Measurements from ENCODE around the gene MIPOL1.

DNA sequence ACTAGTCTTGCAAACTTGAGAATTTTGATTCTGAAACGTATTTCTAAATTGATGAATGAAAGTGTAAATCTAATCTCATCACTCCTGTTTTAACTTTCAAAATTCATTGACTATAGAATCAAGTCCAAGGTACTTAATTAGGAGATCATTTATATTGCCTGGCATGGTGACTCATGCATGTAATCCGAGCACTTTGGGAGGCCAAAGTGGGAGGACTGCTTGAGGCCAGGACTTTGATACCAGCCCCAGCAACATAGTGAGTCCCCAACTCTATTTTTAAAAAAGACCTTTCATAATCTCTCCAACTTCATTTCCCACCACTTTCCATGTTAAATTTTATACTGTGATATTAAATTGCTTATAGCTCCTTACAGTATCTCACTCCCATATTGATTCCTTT is 3.0 kb upstream of the MIPOL1 start:
- TF ChIP-seq, protein P1, sequence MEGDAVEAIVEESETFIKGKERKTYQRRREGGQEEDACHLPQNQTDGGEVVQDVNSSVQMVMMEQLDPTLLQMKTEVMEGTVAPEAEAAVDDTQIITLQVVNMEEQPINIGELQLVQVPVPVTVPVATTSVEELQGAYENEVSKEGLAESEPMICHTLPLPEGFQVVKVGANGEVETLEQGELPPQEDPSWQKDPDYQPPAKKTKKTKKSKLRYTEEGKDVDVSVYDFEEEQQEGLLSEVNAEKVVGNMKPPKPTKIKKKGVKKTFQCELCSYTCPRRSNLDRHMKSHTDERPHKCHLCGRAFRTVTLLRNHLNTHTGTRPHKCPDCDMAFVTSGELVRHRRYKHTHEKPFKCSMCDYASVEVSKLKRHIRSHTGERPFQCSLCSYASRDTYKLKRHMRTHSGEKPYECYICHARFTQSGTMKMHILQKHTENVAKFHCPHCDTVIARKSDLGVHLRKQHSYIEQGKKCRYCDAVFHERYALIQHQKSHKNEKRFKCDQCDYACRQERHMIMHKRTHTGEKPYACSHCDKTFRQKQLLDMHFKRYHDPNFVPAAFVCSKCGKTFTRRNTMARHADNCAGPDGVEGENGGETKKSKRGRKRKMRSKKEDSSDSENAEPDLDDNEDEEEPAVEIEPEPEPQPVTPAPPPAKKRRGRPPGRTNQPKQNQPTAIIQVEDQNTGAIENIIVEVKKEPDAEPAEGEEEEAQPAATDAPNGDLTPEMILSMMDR (IDR thresholded peaks at IDR 0.05): no peak
- no peak for TF ChIP-seq EZH2 (IDR thresholded peaks at IDR 0.05)
